ENCODE measurements around the gene ADRM1. TPM values are rescaled to one million over a fixed set of nuclear protein-coding genes. Genes with fewer than 3 reads are reported as not detected.
A peak's percentile ranks its signal among the peaks of the same experiment; 100 is the strongest.

Gene ADRM1, protein sequence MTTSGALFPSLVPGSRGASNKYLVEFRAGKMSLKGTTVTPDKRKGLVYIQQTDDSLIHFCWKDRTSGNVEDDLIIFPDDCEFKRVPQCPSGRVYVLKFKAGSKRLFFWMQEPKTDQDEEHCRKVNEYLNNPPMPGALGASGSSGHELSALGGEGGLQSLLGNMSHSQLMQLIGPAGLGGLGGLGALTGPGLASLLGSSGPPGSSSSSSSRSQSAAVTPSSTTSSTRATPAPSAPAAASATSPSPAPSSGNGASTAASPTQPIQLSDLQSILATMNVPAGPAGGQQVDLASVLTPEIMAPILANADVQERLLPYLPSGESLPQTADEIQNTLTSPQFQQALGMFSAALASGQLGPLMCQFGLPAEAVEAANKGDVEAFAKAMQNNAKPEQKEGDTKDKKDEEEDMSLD
- 75.5 TPM for total RNA-seq
- long read RNA-seq, transcript ADRM1-201 (10 exons, 1,478 nt) = major isoform, 183 of 262 reads
- long read RNA-seq, partial matches to known transcripts = 29 of 262 reads
- long read RNA-seq, other reads (novel, unspliced or antisense) = 46 of 262 reads

DNA sequence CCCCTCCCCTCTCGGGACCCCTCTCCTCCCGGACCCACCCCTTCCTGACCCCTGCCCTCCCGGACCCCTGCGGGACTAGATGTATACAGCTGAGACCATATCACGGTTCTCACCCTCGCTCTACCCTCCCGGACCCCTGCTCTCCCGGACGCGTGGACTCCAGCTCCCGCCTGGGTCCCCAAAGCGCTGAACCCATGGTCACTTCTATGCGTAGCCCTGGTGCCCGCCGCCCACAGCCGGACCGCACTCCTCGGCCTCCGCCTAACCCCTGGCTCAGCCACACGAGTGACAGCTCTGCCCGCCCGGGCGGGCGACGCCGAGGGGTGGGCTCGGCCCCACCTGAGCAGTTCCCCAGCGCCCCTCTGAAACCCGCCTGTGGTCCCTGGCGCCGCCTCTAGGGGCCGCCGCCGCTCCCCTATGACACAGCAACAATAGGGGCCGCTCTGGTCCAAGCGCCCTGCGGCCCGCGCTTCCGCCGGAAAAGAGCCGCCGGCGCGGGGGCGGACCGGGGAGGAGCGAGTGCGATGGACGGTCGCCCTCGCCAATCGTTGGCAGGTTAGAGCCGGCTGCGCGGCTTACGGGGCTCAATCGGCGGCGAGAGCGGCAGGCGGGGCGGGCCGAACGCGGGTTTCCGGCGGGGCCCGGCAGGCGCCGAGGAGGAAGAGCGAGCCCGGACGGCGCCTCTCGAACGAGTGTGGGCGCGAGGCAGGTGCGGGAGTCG, at the start of gene ADRM1:
TSS of gene ADRM1 (plus strand) at position 657 of the 721 bp plus-strand sequence. CDS start 572 bp downstream, outside the sequence.
- DNase-seq (peak; percentile 98), ATAC-seq (peak; percentile 93)
- intact Hi-C loops (cut with micrococcal nuclease) = loop anchor here (5.0 kb wide), 1 partner anchor 80 kb away; no protein-coding TSS in a partner anchor

DNA sequence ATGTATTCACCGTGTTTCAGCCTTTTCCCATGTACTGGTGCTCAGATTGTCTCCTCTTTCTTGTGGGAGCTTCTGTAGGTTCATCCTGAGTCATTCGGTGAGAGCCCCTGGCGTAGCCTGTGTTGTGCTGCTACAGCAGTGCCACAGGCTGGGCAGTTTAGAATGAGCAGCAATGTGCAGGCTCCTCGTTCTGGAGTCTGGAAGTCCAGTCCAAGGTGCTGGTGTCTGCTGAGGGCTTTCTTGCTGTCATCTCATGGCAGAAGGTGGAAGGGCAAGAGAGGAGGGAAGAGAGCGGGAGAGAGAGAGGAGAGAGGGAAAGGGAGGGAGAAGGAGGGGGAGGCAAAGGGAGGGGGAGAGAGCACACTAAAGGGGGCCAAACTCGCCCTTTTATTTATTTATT, 49.4 kb upstream of the ADRM1 start:
- ATAC-seq (no peak), DNase-seq (no peak)
- intact Hi-C loops (cut with micrococcal nuclease) = no loop called here

DNA sequence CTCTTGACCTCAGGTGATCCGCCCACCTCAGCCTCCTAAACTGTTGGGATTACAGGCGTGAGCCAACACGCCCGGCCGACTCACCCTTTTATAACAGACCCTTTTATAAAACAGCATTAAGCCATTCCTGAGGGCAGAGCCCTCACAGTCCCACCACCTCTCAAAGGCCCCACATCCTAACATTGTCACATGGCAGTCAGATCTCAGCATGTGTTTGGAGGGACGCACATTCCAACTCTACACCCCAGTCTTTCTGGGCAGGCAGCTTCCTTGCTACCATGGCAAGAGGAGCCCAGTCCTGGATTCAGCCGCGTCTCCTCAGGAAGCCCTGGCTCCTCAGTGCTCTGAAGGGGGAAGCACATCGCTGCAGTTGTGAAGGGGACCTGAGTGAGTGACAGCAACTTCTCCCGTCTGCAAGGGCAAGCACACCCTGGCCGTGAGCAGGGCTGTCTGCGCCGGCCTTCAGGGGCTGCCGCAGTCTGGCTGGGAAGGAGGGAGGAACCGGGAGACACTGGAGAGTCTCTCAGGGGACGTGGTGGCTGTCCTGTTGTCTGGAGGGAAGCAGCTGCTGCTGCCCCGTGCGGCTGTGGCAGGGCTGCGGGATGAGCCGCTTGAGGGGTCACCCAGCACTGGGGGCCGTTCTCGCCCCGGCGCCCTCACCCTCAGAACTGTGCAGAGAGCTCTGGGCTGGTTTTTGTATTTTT, 48.6 kb upstream of the ADRM1 start:
- no peak for DNase-seq
- no peak for ATAC-seq
- intact Hi-C loops (cut with micrococcal nuclease) = no loop called here

DNA sequence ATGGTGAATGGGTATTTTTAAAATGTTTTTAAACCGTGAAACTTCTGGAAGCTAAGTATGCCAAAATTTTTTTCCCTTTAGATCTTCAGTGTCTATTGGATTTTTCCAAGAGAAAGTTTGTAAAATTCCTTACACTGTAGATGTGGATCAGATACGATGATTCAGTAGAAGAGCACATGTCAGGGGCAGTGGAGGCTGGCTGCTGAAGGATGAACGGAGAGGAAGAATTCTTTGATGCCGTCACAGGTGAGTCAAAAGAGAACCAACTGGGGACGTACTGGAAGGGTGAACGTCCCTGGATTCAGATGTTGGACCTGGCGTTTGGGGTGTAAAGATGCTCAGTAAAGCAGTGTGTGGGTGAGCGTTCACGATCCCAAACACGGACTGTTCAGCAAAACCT, 46.8 kb upstream of the ADRM1 start:
- ATAC-seq (no peak), DNase-seq (no peak)
- intact Hi-C loops (cut with micrococcal nuclease) = no loop called here

DNA sequence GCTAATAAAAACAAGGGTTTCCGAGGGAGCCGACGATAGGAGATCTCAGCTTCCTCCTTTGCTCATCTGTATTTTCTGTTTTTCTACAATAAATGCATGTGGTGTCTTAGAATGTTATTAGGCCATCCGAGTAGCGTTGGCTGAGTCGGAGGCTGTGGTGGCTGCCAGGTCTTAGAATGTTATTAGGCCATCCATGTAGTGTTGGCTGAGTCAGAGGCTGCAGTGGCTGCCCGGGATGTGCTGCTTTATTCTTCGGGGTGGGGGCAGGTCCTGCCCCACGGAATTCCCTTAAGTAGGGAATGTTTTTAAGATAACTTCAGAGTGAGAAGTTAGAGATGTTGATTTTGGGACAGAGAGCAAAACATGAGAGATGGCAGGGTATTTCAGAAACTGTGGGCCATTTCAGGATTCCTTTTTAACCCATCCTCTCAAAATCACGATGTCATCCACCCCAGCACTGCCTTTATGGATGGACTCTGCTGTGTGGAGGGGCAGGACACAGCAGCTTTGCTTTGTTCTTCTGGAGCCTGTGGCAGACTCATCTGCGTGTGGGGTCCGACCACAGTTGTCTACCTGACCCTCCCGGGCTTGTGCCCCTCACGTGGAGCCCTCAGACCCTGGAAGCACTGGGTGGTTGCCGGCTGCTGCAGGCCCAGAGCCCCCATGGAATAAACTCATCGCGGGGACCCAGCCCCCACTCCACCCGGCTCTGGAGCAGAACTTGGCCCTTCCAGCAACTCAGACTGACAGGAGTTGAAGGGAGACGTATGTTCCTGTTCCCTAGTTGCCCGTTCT, 44.1 kb upstream of the ADRM1 start:
- intact Hi-C loops (cut with micrococcal nuclease) = no loop called here
- DNase-seq = peak; percentile 63
- ATAC-seq = peak; percentile 81

DNA sequence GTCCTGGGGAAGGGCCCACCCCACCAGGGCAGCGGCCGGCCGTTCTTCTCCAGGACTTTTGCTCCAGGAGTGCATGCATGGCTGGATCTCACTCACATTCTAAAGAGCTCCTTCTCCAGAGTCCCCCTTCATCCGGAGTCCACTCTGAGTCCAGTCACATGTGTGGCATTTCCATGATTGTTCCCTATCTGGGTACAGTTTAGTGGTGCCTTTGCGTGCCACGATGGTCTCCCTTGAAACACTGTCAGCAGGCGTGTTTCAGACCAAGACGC, 43.6 kb upstream of the ADRM1 start:
- intact Hi-C loops (cut with micrococcal nuclease) = no loop called here
- ATAC-seq (no peak), DNase-seq (no peak)

DNA sequence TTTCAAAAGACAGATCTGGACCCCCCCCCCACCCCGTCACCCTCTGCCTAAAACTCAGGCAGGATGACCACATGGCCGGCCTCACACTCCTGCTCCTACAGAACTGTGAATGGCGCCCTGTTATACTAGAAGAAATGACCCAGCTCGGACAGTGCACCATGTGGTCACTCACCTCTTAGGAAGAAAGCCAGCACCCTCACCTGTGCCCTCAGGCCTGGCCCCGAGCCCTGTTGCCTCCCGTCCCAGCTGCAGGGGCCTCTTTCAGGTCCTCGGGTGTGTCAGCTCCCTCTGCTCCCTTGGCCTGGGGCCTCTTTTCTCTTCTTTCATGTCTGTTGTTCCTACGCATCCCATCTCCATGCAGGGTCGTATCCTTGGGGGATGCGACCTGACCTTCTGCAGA, 40.7 kb upstream of the ADRM1 start:
- intact Hi-C loops (cut with micrococcal nuclease) = no loop called here
- ATAC-seq = no peak
- DNase-seq = no peak

DNA sequence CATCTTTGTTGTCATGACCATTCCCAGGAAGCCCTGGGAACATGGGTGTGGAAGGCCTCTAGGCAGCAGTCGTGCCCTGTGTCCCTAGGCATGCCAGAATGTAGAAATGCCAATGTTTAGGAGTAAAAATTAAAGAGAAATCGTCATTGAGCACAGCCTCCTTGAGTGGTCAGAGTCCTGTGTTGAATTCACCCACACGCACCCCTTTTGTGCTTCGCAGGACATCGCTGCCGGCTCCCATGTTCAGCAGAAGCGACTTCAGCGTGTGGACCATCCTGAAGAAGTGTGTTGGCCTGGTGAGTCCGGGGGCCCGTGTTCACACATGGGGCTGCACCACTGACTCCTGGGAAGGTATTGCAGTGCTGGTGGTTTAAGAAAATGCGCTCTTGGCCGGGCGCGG, 39.4 kb upstream of the ADRM1 start:
- ATAC-seq (no peak), DNase-seq (no peak)
- intact Hi-C loops (cut with micrococcal nuclease) = no loop called here

DNA sequence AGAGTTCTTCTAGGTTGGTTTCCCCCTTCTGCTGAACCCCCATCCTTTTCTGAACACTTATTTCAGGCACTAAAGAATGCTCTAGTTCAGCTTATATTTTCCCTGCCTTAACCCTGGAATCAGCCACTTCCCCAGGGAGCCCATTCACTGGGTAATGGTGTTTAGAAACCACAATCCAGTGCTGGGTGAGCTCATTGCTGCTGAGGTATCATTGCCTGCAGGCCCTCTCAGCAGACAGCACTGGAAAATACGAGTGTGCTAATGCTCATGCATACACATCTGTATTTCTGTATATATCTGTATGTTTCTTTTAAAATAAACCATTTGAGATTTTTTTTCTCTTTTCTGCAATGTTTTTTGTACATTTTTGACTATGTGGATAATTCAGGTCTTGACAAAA, 37.4 kb upstream of the ADRM1 start:
- intact Hi-C loops (cut with micrococcal nuclease) = no loop called here
- ATAC-seq = no peak

DNA sequence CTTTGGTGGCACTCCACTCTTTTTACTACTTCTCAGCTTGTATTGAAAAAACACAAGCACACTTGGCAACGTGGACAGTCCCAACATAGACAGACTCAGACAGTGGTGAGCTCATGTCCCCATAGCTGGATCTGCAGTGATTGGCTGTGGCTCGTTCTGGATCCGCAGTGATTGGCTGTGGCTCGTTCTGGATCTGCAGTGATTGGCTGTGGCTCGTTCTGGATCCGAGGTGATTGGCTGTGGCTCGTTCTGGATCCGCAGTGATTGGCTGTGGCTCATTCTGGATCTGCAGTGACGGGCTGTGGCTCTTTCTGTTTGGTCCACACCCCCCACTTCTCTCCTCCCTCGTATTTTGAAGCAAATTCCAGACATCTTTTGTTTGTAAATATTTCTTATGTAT, 36.5 kb upstream of the ADRM1 start:
- intact Hi-C loops (cut with micrococcal nuclease) = no loop called here
- DNase-seq = no peak

More for the DNA sequence above, 37.4 kb upstream of the ADRM1 start:
- DNase-seq = no peak

DNA sequence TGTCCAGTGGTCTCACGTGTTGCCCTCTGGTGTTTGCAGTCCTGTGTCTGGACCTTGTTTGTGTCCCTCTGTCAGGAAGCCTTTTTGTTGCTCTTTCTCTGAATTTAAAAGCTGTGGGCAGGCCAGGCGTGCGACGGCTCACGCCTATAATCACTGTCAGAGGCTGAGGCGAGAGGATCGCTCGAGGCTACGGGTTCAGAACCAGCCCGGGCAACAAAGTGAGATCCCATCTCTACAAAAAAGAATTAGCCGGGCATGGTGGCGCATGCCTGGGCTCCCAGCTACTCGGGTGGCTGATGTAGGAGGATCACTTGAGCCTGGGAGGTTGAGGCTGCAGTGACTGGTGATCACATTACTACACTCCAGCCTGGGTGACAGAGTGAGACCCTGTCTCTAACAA, 35.9 kb upstream of the ADRM1 start:
- peak; percentile 5 for ATAC-seq
- DNase-seq = no peak
- intact Hi-C loops (cut with micrococcal nuclease) = no loop called here

More for the DNA sequence above, 36.5 kb upstream of the ADRM1 start:
- no peak for ATAC-seq

DNA sequence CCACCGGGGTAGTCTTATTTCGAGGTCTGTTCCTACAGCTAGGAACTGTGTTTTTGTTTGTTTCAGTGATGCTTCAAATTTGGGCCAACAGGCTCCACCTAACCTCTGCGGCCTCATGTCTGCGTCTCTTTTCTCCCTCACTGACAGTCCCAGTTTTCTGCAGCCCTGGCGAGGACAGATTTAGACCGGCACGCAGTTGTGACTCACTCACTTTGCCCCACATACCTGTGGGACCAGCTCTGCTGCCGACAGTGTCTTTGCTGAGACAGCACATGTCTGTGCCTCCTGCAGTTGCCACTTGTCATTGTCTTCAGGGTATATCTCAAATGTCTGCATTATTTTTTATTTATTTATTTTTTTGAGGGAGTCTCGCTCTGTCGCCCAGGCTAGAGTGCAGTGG, 35.3 kb upstream of the ADRM1 start:
- intact Hi-C loops (cut with micrococcal nuclease) = no loop called here
- peak; percentile 62 for DNase-seq
- peak; percentile 95 for ATAC-seq

DNA sequence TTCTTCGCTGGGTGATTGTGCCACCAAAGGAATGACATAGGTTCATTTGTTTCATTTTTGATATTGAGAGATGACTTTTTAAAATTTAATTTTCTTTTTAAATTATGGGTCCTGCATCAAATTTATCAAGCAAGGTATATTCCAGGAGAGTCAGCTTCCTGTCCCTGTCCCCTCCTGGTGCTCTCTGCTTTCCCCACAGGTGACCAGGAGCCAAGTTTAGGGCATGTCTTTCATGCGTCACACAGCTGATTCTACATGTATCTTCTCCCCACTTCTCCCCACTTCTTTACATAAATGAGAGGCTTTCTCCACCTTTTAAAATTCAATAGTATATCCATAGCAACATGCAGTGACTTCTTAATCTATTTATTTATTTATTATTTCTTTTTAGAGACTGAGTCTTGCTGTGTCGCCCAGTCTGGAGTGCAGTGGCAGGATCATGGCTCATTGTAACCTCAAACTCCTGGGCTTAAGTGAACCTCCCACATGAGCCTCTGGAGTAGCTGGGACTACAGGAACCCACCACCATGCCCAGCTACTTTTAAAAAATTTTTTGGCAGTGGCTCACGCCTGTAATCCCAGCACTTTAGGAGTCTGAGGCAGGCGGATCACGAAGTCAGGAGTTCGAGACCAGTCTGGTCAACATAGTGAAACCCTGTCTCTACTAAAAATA, 34.4 kb upstream of the ADRM1 start:
- intact Hi-C loops (cut with micrococcal nuclease) = no loop called here
- ATAC-seq (no peak), DNase-seq (no peak)

DNA sequence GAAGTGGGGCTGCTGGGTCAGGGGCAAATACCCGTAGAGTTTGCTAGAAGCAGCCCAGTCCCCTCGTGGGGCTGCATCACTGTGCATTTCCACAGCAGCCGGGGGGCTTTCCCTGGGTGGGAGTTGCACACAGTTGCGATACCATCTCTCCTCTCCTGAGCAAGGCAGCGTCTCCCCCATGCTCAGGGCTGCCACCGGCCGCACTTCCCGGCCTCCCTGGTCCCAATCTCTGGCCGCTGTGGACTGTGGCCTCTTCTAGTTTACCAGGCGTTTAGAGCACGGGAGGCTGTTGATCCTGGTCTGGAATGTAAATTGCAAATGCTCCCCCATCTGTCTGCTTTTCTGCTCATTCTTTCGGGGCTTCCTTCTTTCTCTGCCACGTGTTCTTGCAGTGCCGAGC, 33.4 kb upstream of the ADRM1 start:
- intact Hi-C loops (cut with micrococcal nuclease) = no loop called here
- DNase-seq (no peak), ATAC-seq (no peak)

DNA sequence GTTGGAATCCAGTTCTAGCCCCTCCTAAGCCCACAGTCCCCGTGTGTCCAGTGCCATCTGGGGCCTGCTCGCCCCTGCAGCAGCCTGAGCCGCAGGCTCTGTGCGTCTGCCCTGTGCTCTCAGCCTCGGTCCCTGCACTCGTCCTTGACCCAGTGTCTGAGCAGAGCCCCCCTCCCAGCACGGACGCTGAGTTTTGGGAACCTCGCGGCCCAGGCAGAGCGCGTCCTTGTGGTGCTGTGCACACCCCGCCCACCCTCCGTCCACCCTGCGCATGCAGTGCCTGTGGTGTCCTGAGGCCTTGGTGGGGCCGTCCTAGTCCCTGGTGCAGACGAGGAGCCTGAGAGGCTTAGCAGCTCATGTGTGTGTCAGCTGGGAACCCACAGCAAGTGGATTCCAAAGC, 32.9 kb upstream of the ADRM1 start:
- ATAC-seq (no peak), DNase-seq (no peak)
- intact Hi-C loops (cut with micrococcal nuclease) = no loop called here

DNA sequence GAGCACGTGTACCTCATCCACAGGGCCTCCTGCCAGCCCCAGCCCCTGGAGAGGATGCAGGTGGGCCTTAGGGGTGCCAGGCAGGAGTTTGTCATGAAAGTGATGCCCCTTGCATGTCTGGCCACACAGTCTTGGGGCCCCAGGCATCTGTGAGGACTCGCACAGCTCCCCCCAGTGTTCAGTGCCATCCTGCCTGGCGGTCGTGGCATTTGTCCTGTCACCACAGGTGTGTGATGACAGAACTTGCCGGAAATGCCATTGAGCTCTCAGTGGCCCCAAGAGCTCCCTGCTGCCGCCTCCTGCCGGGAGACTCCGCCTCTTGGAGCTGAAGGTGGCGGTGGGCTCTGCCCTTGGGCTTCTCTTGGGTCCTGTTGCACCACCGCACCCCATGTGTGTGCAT, 30.6 kb upstream of the ADRM1 start:
- no peak for DNase-seq
- intact Hi-C loops (cut with micrococcal nuclease) = no loop called here

DNA sequence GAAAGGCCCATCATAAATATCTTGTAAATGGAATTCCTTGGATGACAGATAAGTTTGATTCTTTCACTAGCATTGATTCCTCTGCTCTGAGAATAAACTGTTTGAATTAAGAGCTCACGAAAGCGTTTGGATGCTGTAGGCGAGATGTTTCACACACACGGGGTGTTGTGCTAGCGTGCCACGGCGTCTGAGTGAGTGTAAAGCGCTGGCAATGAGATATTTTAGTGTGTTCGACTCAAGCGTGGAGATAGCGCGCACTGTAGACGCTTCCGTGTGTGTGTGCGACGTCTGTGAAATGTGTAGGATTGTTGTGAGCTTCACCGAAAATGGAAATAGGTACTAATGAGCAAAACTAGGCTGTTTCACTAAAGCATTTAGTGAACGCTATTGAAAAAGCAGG, 29.4 kb upstream of the ADRM1 start:
- intact Hi-C loops (cut with micrococcal nuclease) = no loop called here
- no peak for ATAC-seq
- DNase-seq = no peak

More for the DNA sequence above, 30.6 kb upstream of the ADRM1 start:
- ATAC-seq = no peak

DNA sequence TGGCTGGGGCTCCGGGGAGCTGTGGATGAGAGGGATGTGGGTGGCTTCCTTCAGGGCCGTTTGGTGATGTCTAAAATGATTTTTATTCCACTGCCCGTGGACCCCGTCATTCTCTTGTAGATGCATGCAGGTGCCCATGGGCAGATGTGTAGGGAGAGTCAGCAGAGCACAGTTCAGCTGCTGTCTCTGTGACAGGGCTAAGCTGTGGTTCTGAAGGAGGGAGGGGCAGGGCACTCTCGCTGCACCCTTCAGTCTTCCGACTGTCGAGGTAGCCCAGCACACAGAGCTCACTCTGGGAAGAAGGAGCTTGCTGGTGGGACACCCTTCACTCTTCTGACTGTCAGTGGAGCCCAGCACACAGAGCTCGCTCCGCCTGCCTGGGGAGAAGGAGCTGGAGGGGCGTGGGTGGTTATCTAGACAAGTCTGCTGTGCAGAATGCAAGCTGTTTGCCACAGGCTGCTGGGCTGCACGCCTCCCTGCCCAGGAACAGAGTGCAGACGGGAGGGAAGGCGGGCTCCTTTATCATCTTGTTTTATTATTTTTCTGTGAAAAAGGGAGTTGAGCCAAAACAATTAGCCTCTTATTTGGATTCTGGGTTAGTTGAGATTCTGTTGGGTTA, 28.4 kb upstream of the ADRM1 start:
- intact Hi-C loops (cut with micrococcal nuclease) = no loop called here
- DNase-seq = no peak
- ATAC-seq = peak; percentile 15

Measured in left ventricle myocardium superior (tissue), 1 donor.